DMS53 treated with DMSO at 0.1 percent for 48 hours (cell line): ENCODE measurements around the gene ADGRA1.
"Not testable (repeated sequence)": the region's sequence is repeated elsewhere in the genome, so short reads cannot be mapped to it uniquely, and the experiment has no call there.

Experiments
- DNase-seq: peaks from one replicate; lab custom pipeline; 2025; ENCODE audit not compliant: unreplicated experiment; lab: John Stamatoyannopoulos, UW

The ADGRA1 gene

GRCh38 chr10:133126431-133127290 lies 38.9 kb downstream of the ADGRA1 start:
- no peak for DNase-seq

GRCh38 chr10:133127291-133128125 lies 39.8 kb downstream of the ADGRA1 start:
- DNase-seq, result no peak

- DNase-seq, result no peak
Measured at GRCh38 chr10:133128126-133129070, 40.7 kb downstream of the ADGRA1 start.

- no peak for DNase-seq
Measured at GRCh38 chr10:133129071-133129858, 41.5 kb downstream of the ADGRA1 start.

GRCh38 chr10:133129859-133130495 lies 42.3 kb downstream of the ADGRA1 start:
- DNase-seq, result no peak

GRCh38 chr10:133130602-133131001 lies 42.9 kb downstream of the ADGRA1 start:
- DNase-seq, result no peak

GRCh38 chr10:133131053-133131452 lies 43.3 kb downstream of the ADGRA1 start:
- DNase-seq, result no peak

GRCh38 chr10:133131734-133132472 lies 44.2 kb downstream of the ADGRA1 start:
- DNase-seq, result no peak

GRCh38 chr10:133132473-133133291 lies 45.0 kb downstream of the ADGRA1 start:
- DNase-seq, result no peak

- no peak for DNase-seq
Measured at GRCh38 chr10:133133471-133134231, 45.9 kb downstream of the ADGRA1 start.

- no peak for DNase-seq
Measured at GRCh38 chr10:133134411-133135115, 46.8 kb downstream of the ADGRA1 start.

- no peak for DNase-seq
Measured at GRCh38 chr10:133135116-133135465, 47.4 kb downstream of the ADGRA1 start.

GRCh38 chr10:133137486-133138145 lies 49.9 kb downstream of the ADGRA1 start:
- not testable (repeated sequence) for DNase-seq

GRCh38 chr10:133139551-133140065 lies 51.9 kb downstream of the ADGRA1 start:
- no peak for DNase-seq

GRCh38 chr10:133140417-133141143 lies 52.9 kb downstream of the ADGRA1 start:
- no peak for DNase-seq
